H9 (cell line): ENCODE data around the gene CRHR2. TPM values are rescaled to one million over a fixed set of nuclear protein-coding genes. Genes with fewer than 3 reads are reported as not detected.

ENCODE experiments used
- DNase-seq: peaks from one replicate; pipeline ENCODE4 v3.0.0-alpha.2; 2017
- H2AFZ ChIP-seq: one replicate; pipeline ENCODE4 v1.6.1; 2013; ENCODE audit warnings: mild to moderate bottlenecking, low read length, control low read depth, moderate library complexity
- H2AK5ac ChIP-seq: 2 replicates; pipeline ENCODE4 v1.6.1; 2013; ENCODE audit warnings: low read length, control low read depth, mixed read lengths; ENCODE audit not compliant: insufficient read length
- H2BK120ac ChIP-seq: one replicate; pipeline ENCODE4 v1.6.1; 2013; ENCODE audit warnings: low read depth, mild to moderate bottlenecking, low read length, control low read depth, inconsistent platforms; ENCODE audit not compliant: poor library complexity, severe bottlenecking
- H2BK12ac ChIP-seq: 2 replicates; pipeline ENCODE4 v1.6.1; 2013; ENCODE audit warnings: low read length, control low read depth, mixed read lengths, low read depth; ENCODE audit not compliant: insufficient read length
- H2BK15ac ChIP-seq: 2 replicates; pipeline ENCODE4 v1.6.1; 2013; ENCODE audit warnings: low read depth, low read length, control low read depth
- H2BK20ac ChIP-seq: one replicate; pipeline ENCODE4 v1.6.1; 2013; ENCODE audit warnings: low read depth, mild to moderate bottlenecking, low read length, control low read depth, inconsistent platforms; ENCODE audit not compliant: poor library complexity, severe bottlenecking
- H2BK5ac ChIP-seq: 2 replicates; pipeline ENCODE4 v1.6.1; 2013; ENCODE audit warnings: low read length, control low read depth, mixed read lengths; ENCODE audit not compliant: insufficient read length
- H3K14ac ChIP-seq: 2 replicates; pipeline ENCODE4 v1.6.1; 2013; ENCODE audit warnings: low read length, control low read depth; ENCODE audit not compliant: insufficient read depth
- H3K18ac ChIP-seq: 2 replicates; pipeline ENCODE4 v1.6.1; 2013; ENCODE audit warnings: low read depth, mild to moderate bottlenecking, mixed read lengths, low read length, control low read depth; ENCODE audit not compliant: insufficient read length
- H3K23ac ChIP-seq: 2 replicates; pipeline ENCODE4 v1.6.1; 2013; ENCODE audit warnings: low read length, control low read depth, mixed read lengths, low read depth; ENCODE audit not compliant: insufficient read length
- H3K23me2 ChIP-seq: 2 replicates; pipeline ENCODE4 v1.6.1; 2013; ENCODE audit warnings: low read depth, mild to moderate bottlenecking, mixed read lengths, low read length, control low read depth; ENCODE audit not compliant: insufficient read length, poor library complexity, severe bottlenecking
- H3K27ac ChIP-seq: 2 replicates; pipeline ENCODE4 v1.5.1; 2013; ENCODE audit warnings: low read length, control low read depth, mixed read lengths, low read depth; ENCODE audit not compliant: insufficient read length
- H3K27me3 ChIP-seq: 2 replicates; pipeline ENCODE4 v1.6.1; 2013; ENCODE audit warnings: low read length, control low read depth, inconsistent platforms; ENCODE audit not compliant: insufficient read depth
- H3K4ac ChIP-seq: 2 replicates; pipeline ENCODE4 v1.6.1; 2013; ENCODE audit warnings: low read depth, mild to moderate bottlenecking, control low read depth, inconsistent platforms, low read length, moderate library complexity
- H3K4me1 ChIP-seq: 2 replicates; pipeline ENCODE4 v1.6.1; 2013; ENCODE audit warnings: low read length, control low read depth, inconsistent platforms; ENCODE audit not compliant: insufficient read depth
- H3K4me2 ChIP-seq: 2 replicates; pipeline ENCODE4 v1.6.1; 2013; ENCODE audit warnings: low read length, control low read depth, mixed read lengths; ENCODE audit not compliant: insufficient read length, insufficient read depth
- H3K56ac ChIP-seq: 2 replicates; pipeline ENCODE4 v1.6.1; 2013; ENCODE audit warnings: low read depth, mild to moderate bottlenecking, mixed read lengths, low read length, control low read depth; ENCODE audit not compliant: insufficient read length
- H3K79me1 ChIP-seq: 2 replicates; pipeline ENCODE4 v1.6.1; 2013; ENCODE audit warnings: low read depth, mild to moderate bottlenecking, moderate library complexity, low read length, control low read depth, inconsistent platforms; ENCODE audit not compliant: insufficient read depth, poor library complexity, severe bottlenecking
- H3K79me2 ChIP-seq: 2 replicates; pipeline ENCODE4 v1.6.1; 2013; ENCODE audit warnings: low read length, control low read depth, inconsistent platforms; ENCODE audit not compliant: insufficient read depth
- H3K9ac ChIP-seq: 2 replicates; pipeline ENCODE4 v1.6.1; 2013; ENCODE audit warnings: low read length, control low read depth, mixed read lengths; ENCODE audit not compliant: insufficient read length; ENCODE audit errors: extremely low read depth
- H3K9me3 ChIP-seq: one replicate; pipeline ENCODE4 v1.6.1; 2013; ENCODE audit warnings: low read depth, low read length, inconsistent platforms; ENCODE audit not compliant: control insufficient read depth
- H3T11ph ChIP-seq: one replicate; pipeline ENCODE4 v1.6.1; 2013; ENCODE audit warnings: mild to moderate bottlenecking, low read length, control low read depth, inconsistent platforms
- H4K20me1 ChIP-seq: one replicate; pipeline ENCODE4 v1.6.1; 2013; ENCODE audit not compliant: control insufficient read depth, insufficient read length, insufficient read depth
- H4K5ac ChIP-seq: 2 replicates; pipeline ENCODE4 v1.6.1; 2013; ENCODE audit warnings: low read depth, mild to moderate bottlenecking, mixed read lengths, low read length, control low read depth; ENCODE audit not compliant: insufficient read length
- H4K8ac ChIP-seq: replicated peaks from 2 replicates; pipeline ENCODE4 v1.6.1; 2013; ENCODE audit warnings: low read length, control low read depth, mixed read lengths, low read depth; ENCODE audit not compliant: insufficient read length
- H4K91ac ChIP-seq: 2 replicates; pipeline ENCODE4 v1.6.1; 2013; ENCODE audit warnings: low read depth, mild to moderate bottlenecking, moderate library complexity, mixed read lengths, low read length, control low read depth; ENCODE audit not compliant: insufficient read length
- H3K27ac Mint-ChIP-seq, 3 experiments: 2 replicates in 2 of 3; 3 replicates in 1 of 3; pipeline ENCODE4 v1.8.0; 2020 to 2021; ENCODE audit warnings: mixed read lengths in 3 of 3, mild to moderate bottlenecking in 1 of 3, moderate library complexity in 1 of 3
- H3K27me3 Mint-ChIP-seq: 2 replicates; pipeline ENCODE4 v1.8.0; 2021; ENCODE audit warnings: low read depth, mild to moderate bottlenecking, moderate library complexity, mixed read lengths
- H3K36me3 Mint-ChIP-seq, 3 experiments: 2 replicates in 2 of 3; 3 replicates in 1 of 3; pipeline ENCODE4 v1.8.0; 2020 to 2021; ENCODE audit warnings: low read depth in 3 of 3, mixed read lengths in 3 of 3; ENCODE audit not compliant: insufficient read depth in 1 of 3
- H3K4me1 Mint-ChIP-seq, 2 experiments: 2 replicates each; pipeline ENCODE4 v1.8.0; 2020; ENCODE audit warnings: mixed read lengths in 2 of 2
- H3K4me3 Mint-ChIP-seq, 2 experiments: 2 replicates in 1 of 2; 3 replicates in 1 of 2; pipeline ENCODE4 v1.8.0; 2020 to 2021; ENCODE audit warnings: mild to moderate bottlenecking in 2 of 2, mixed read lengths in 2 of 2, moderate library complexity in 1 of 2
- H3K9me3 Mint-ChIP-seq, 2 experiments: 2 replicates in 1 of 2; 3 replicates in 1 of 2; pipeline ENCODE4 v1.8.0; 2020; ENCODE audit warnings: mild to moderate bottlenecking in 2 of 2, mixed read lengths in 2 of 2, moderate library complexity in 1 of 2
- WGBS: extraction: QIAGEN DNeasy Blood & Tissue Kit; methylation state at CpG from one replicate; pipeline ENCODE4 v1.1.7; 2013; ENCODE audit warnings: missing lambda C conversion rate, low lambda C conversion rate, mixed read lengths; ENCODE audit not compliant: insufficient read length; ENCODE audit errors: extremely low coverage; 5-methylcytosine and 5-hydroxymethylcytosine counted together
- total RNA-seq: library from RNA; stranded (reverse); gene quantifications from 2 replicates; pipeline ENCODE4 v1.2.1, GENCODE V29; 2021
- TF ChIP-seq, protein P1 (sequence below): fragments of 200-600 bp; sonication (generic); conservative IDR thresholded peaks from 3 replicates; pipeline ENCODE4 v1.8.0; 2021; ENCODE audit warnings: antibody characterized with exemption, mild to moderate bottlenecking

CRHR2 gene
- total RNA-seq, 1 experiment from 2014 or later = 0.07 TPM

DNA sequence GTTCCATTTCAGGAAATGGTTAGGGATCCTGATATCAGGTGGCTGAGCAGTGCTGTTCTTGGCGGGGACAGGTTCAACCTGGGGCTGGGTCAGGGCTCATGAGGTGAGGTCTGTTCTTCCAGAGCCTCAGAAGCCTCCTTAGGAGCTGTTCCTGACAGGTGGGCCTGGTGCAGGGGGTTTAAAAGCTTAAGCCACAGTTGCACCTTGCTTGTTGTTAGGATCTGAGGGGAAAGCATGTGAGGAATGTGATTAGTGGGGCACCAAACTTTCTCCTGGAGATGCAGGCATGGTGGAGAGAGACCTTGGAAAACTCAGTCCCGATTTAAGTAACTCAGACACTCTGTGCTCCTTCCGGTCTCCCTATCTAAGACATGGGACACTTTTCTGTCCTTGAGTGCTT, 18.7 kb upstream of the CRHR2 start:
- Histone ChIP-seq H4K5ac (no peak overlapping the region), H4K20me1 (no peaks in the 10 kb centered on the region), H3K27ac (no peak overlapping the region), H3K9me3 (no peaks in the 10 kb centered on the region), H3K4ac (no peak overlapping the region), H3K14ac (no peak overlapping the region; the same call in 1 of the 2 replicates), H3K27me3 (no peaks in the 10 kb centered on the region), H4K91ac (no peak overlapping the region), H3K79me1 (no peaks in the 10 kb centered on the region), H3T11ph (no peak overlapping the region), H2AK5ac (no peak overlapping the region), H3K4me1 (no peaks in the 10 kb centered on the region; the same call in 1 of the 2 replicates), H3K9ac (no peak overlapping the region), H2BK120ac (no peak overlapping the region), H3K4me2 (no peak overlapping the region), H2BK5ac (no peak overlapping the region), H3K18ac (no peak overlapping the region), H3K23ac (no peak overlapping the region), H4K8ac (no peak overlapping the region), H2AFZ (no peak overlapping the region), H2BK20ac (no peak overlapping the region), H2BK15ac (no peak overlapping the region), H3K79me2 (no peaks in the 10 kb centered on the region), H3K23me2 (no peaks in the 10 kb centered on the region), H3K56ac (no peak overlapping the region), H2BK12ac (no peak overlapping the region)
- peaks cover 14% of the 10 kb centered on the region; the same call in 1 of the 2 replicates for H3K27me3 Mint-ChIP-seq
- no peaks in the 10 kb centered on the region for H3K36me3 Mint-ChIP-seq
- no peaks in the 10 kb centered on the region; a peak in 1 of 5 replicates for H3K9me3 Mint-ChIP-seq
- H3K4me3 Mint-ChIP-seq = no peak overlapping the region
- WGBS = no CpG with 5 or more reads among the region's 3 CpGs
- peak overlapping the region in 1 of 3 experiments; percentile 58; a peak in 1 of 7 replicates for H3K27ac Mint-ChIP-seq
- H3K4me1 Mint-ChIP-seq = peaks cover 36 to 39% of the 10 kb centered on the region in 2 experiments
- TF ChIP-seq, protein P1, sequence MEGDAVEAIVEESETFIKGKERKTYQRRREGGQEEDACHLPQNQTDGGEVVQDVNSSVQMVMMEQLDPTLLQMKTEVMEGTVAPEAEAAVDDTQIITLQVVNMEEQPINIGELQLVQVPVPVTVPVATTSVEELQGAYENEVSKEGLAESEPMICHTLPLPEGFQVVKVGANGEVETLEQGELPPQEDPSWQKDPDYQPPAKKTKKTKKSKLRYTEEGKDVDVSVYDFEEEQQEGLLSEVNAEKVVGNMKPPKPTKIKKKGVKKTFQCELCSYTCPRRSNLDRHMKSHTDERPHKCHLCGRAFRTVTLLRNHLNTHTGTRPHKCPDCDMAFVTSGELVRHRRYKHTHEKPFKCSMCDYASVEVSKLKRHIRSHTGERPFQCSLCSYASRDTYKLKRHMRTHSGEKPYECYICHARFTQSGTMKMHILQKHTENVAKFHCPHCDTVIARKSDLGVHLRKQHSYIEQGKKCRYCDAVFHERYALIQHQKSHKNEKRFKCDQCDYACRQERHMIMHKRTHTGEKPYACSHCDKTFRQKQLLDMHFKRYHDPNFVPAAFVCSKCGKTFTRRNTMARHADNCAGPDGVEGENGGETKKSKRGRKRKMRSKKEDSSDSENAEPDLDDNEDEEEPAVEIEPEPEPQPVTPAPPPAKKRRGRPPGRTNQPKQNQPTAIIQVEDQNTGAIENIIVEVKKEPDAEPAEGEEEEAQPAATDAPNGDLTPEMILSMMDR = no peak
- no peak for DNase-seq
